ENCODE data around the gene ZNF32. TPM values are rescaled to one million over a fixed set of nuclear protein-coding genes. Genes with fewer than 3 reads are reported as not detected.

ZNF32 gene
- 33.7 TPM for total RNA-seq

GRCh38 chr10:43648398-43649184 is at the start of gene ZNF32:
Gene ZNF32, minus strand, starts transcription at chr10:43648881. Its CDS starts 2,748 bp downstream, at chr10:43646133.

GRCh38 chr10:43606323-43607198 is 42.1 kb downstream of the ZNF32 start, which contains the start of gene ZNF485:
Gene ZNF485, plus strand, starts transcription at chr10:43606438. Its CDS starts 613 bp downstream, at chr10:43607051.

Other genes with a start within 250 kb of the ZNF32 start
- gene HNRNPF, start 239.7 kb downstream of the ZNF32 start, total RNA-seq: 145 TPM
- gene ZNF487, start 211.8 kb downstream of the ZNF32 start, total RNA-seq: 11.3 TPM
- gene ZNF239, start 74.3 kb downstream of the ZNF32 start, total RNA-seq: 6.7 TPM
- 3.7 TPM for gene ZNF485, start 42.4 kb downstream of the ZNF32 start, total RNA-seq